GM12892 (cell line): ENCODE data around the gene CALHM4.
A peak's percentile ranks its signal among the peaks of the same experiment; 100 is the strongest.

Experiments
- DNase-seq: peaks from one replicate; pipeline ENCODE4 v3.0.0; 2011; ENCODE audit not compliant: insufficient read length
- FAIRE-seq: peaks from 2 replicates; lab custom pipeline; 2011; peaks lifted over from hg19 to GRCh38; lab: Jason Lieb, UNC
- POLR2A ChIP-seq: IDR thresholded peaks from 2 replicates; pipeline ENCODE4 v1.6.1; 2011; ENCODE audit warnings: low read depth, low read length, control low read depth
- POLR2AphosphoS5 ChIP-seq: IDR thresholded peaks from 2 replicates; pipeline ENCODE4 v1.6.1; 2011; ENCODE audit warnings: low read depth, low read length, control low read depth
- TAF1 ChIP-seq: IDR thresholded peaks from 2 replicates; pipeline ENCODE4 v1.6.1; 2011; ENCODE audit warnings: low read depth, mild to moderate bottlenecking, control low read depth, low read length, borderline replicate concordance

The CALHM4 gene

DNA sequence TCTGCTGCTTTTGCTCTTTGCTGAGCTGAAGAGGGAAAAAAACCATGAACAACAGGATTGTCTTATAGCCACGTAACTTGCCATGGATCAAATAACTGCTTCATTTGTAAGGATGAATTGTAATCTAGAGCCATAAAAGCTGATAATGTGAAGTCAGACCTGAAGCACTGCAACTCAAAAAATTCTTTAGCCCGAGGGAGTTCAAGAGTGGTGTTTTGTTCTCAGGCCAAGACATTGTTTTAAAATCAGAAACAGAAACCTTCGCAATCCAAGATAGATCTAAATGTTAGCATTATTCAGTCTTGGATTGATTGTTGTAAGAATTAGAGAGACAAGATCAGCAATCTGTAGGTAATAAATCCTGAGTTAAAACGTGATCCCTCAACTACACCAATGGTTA lies 7.9 kb upstream of the CALHM4 start, which contains the start of gene TRAPPC3L:
TSS of gene TRAPPC3L (minus strand) at position 34 of the 400 bp plus-strand sequence. CDS start 170 bp downstream, outside the sequence.
- DNase-seq (no peak), FAIRE-seq (no peak)
- no peak for TF ChIP-seq POLR2A
- no peak for TF ChIP-seq POLR2AphosphoS5
- TF ChIP-seq TAF1, result no peak

DNA sequence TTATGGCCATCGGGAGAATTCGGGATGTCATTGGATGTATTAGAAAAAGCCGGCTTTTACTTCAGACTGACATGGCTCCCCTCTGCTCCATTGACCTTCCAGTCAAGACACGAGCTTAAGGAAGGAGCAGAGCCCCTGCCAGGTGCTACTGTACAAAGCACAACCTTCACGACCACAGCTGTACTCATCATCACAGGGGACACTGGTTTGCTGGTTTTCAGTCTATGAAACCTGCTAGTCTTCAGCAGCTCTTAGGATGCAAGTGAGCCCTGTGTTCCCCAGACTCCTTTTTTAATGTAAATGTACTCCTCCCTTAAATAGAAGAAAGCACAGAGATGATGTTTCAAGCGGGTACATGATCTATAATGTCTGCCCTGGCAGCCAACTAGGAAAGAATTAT lies 6.2 kb upstream of the CALHM4 start:
- FAIRE-seq, result no peak
- TF ChIP-seq TAF1, result no peak
- TF ChIP-seq POLR2AphosphoS5, result no peak
- no peak for TF ChIP-seq POLR2A

DNA sequence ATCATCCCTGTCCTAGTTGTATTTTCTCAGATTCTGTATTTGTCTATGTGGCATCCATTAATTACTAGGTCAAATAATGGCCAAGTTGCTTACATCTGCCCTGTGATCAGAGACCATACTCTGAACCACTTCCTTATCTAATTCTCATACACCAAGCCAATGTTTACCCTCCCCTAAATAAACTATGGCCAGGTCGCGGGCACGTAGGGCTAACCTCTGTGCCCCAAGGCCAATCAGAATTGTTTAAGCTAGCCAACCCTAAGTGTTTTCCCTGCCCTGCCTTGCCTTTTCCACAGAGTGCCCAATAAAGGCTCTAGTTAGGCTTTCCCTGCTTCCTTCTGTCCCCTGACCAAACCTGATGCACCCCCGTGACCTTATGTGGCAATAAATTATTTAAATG lies 2.8 kb upstream of the CALHM4 start:
- FAIRE-seq (no peak), DNase-seq (no peak)
- TF ChIP-seq TAF1 (no peak), POLR2AphosphoS5 (no peak), POLR2A (no peak)

More for the DNA sequence above, 6.2 kb upstream of the CALHM4 start:
- DNase-seq, result no peak

DNA sequence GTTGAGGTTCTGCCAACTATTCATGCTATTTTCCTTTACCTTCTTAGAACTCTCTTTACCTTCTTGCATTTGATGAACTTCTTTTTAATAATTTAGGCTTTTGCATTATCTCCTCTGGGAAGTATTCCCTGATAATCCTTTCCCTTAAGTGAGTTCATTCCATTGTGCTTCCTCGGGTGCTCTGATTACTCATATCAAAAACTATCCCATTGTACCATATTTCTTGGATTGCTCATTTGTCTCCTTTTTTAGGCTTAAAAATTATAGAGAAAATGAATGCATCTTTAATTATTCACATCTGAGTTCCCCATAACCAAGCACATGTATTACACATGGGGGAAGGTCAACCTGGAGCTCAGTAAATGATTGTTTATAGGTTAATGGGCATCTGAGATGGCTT lies 2.5 kb downstream of the CALHM4 start:
- DNase-seq (no peak), FAIRE-seq (no peak)
- no peak for TF ChIP-seq POLR2AphosphoS5
- no peak for TF ChIP-seq TAF1
- TF ChIP-seq POLR2A, result no peak

DNA sequence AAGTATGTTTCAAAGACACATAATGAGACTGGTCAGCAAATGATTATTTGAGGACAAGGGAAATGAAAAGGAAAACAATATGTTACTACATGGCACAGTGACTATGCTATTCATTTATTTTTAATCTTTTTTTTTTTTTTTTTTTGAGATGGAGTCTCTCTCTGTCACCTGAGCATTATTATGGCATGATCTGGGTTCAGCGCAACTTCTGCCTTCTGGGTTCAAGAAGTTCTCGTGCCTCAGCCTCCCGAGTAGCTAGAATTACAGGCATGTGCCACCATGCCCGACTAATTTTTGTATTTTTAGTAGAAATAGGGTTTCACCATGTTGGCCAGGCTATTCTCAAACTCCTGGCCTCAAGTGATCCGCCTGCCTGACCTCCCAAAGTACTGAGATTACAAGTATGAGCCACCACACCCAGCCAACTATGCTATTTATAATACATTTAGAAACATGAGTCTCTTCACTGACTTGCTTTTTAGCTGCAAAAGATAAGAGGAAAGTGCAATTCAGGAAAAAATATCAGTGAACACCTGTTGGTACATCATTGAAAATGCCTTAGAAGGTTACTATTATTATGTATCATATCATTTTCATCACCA lies 3.4 kb downstream of the CALHM4 start:
- DNase-seq (no peak), FAIRE-seq (no peak)
- no peak for TF ChIP-seq POLR2A
- no peak for TF ChIP-seq TAF1
- TF ChIP-seq POLR2AphosphoS5, result no peak

DNA sequence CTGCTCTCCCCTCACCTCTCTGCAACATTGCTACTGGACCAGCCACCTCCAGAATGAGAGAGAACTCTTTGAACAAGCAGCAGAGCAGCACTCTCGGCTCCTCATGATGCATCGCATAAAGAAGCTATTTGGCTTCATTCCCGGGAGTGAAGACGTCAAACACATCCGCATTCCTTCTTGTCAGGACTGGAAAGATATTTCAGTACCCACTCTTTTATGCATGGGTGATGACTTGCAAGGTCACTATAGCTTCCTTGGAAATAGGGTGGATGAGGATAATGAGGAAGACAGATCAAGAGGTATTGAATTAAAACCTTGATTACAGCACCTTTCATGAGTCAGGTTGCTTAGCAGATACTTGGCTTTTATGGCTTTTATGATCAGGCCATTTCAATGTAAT lies 4.3 kb downstream of the CALHM4 start:
- DNase-seq (no peak), FAIRE-seq (no peak)
- TF ChIP-seq TAF1, result no peak
- no peak for TF ChIP-seq POLR2AphosphoS5
- no peak for TF ChIP-seq POLR2A

DNA sequence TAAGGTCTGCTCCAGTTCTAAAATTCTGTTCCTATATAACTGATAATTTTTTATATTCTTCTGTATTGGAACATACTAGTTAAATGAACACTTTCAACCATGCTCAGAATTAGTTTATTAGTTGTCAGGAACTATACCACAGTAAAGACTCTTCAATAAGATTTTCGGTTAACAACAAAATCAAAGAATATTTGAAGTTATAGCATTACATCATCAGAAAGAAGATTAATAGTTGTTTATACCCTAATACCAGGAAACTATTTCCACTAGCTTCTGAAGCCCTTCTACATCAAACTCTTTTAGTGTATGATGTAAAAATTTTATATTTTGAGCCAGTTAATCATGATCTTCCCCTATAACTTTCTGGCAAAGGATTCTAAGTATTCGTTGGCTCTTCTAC lies 6.6 kb downstream of the CALHM4 start:
- no peak for TF ChIP-seq POLR2A
- no peak for TF ChIP-seq POLR2AphosphoS5
- TF ChIP-seq TAF1, result no peak
- FAIRE-seq, result no peak
- DNase-seq, result no peak

DNA sequence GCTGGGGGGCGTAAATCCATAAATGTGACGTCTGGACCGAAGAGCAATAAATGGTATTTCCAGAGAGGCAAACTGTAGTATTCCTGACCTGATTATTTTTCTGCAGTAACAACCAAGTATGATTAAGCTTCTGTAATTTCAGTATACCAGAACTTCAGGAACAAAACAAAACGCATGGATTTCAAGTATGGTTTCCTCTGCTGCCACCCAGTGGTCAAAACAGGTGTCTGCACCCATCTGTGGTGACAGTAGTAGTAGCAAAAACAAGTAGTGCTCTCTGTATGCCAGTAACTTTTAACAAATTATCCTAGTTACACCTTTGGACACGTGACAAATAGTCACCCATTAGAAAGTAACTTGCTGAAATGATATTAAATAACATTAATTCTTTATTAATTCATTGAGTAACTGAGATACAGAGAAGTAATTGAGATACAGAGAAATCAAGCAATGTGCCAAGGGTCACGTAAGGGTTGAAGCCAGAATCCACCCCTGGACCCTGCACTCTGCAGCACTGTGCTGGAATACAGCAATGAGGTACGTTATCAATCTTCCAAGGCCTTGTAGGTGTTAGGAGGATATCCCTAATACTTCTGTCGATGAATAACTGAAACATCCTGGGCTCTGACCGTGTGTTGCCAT lies 7.9 kb downstream of the CALHM4 start:
- DNase-seq (no peak), FAIRE-seq (peak; percentile 98)

DNA sequence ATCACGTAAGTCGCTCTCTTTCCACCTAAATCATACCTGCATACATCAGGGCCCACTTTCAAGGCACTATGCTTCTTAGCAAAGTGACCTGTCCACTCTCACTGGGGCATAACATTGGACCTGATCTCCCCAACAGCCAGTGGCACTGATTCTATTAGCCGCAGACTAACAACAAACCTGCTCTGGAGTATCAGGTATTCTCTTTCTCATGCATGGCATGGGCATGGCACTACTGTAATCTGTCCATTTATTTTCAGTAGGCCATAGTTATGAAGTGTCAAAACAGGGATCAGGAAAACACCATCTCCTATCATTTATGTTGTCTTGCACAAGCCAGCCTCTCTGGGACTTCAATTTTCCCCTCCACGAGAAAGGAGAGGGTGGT lies 8.5 kb downstream of the CALHM4 start:
- FAIRE-seq, result no peak

More for the DNA sequence above, 7.9 kb downstream of the CALHM4 start:
- TF ChIP-seq POLR2A (no peak), POLR2AphosphoS5 (no peak), TAF1 (no peak)

DNA sequence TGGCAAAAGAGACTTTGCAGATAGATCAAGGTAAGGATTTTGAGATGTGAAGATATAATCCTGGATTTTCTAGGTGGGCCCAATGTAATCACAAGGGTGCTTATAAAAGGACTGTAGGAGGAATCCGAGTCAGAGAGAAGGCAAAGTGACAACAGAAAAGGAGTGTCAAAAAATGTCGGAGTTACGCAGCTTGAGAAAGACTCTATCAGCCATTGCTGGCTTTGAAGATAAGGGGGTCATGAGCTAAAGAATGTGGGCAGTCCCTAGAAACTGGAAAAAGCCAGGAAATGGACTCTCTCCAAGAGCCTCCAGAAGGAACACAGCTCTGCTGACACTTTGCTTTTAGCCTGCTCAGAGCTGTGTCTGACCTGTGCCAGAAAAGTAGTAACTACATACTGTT lies 9.1 kb downstream of the CALHM4 start:
- FAIRE-seq, result no peak
- no peak for TF ChIP-seq TAF1

More for the DNA sequence above, 8.5 kb downstream of the CALHM4 start:
- no peak for TF ChIP-seq POLR2AphosphoS5
- TF ChIP-seq TAF1, result no peak
- no peak for TF ChIP-seq POLR2A
- DNase-seq, result no peak

DNA sequence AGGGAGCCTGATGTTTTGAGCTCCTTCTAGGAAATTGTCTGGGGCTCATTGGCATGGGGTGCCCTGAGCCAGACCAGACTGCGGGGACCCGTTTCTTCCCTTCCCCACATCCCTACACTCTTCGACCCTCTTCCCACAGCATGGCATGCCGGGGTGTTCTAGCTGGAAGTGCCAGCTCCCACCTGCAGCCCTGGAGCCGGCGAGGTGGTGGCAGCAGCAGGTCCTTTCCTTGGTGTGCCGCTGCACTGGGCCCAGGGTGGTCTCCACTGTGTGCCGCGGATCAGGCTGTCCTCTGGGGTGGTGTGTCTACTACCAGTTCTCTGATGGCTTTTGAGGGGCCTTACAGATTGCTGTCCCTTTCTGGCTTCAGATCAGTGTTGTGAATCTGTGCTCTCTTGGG lies 10.3 kb downstream of the CALHM4 start:
- TF ChIP-seq POLR2AphosphoS5 (no peak), TAF1 (no peak), POLR2A (no peak)
- FAIRE-seq, result no peak
- no peak for DNase-seq

More for the DNA sequence above, 9.1 kb downstream of the CALHM4 start:
- DNase-seq, result no peak

DNA sequence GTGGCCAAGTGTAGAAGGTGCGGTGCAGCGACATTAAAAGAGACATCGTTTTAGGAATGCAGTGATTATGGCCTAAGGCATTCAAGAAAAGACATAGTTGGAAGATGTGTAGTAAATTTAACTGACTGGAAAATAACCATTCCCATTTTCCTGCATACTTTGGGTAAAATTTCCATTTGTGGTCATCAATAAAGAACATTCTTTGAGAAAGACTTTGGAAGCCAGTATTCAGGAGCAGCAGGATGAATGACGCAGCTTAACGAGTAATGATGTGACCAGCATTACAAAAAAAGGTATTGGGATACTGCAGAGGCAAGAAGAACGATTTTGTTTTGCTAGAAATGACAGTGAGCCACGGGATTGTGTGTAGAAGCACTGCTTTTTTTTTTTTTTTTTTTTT lies 10.8 kb downstream of the CALHM4 start:
- no peak for DNase-seq
- no peak for TF ChIP-seq POLR2A
- no peak for TF ChIP-seq TAF1
- TF ChIP-seq POLR2AphosphoS5, result no peak
- no peak for FAIRE-seq
